ENCODE results near the gene SAMD1. TPM values are rescaled to one million over a fixed set of nuclear protein-coding genes. Genes with fewer than 3 reads are reported as not detected.

SAMD1 gene
- total RNA-seq, 4 donors from 2014 or later, result 23.2 to 61.1 (median 33.2) TPM

- intact Hi-C loops (cut with DNase I; ENCODE audit: low total_unique reads), result no loop called here
- 37 to 45% methylated on average over 6 of the region's 6 CpGs for WGBS, 2 donors
- DNase-seq (ENCODE audit: low spot score in 2 of 2), result no peak
- H3K4me3 ChIP-seq (ENCODE audit: low read depth, poor library complexity, severe bottlenecking), result no peak overlapping the region
- no peak for TF ChIP-seq POLR2A (IDR thresholded peaks at IDR 0.05)
- no peak for TF ChIP-seq CTCF (IDR thresholded peaks at IDR 0.05)
Observed at GRCh38 chr19:14135355-14135754, 44.8 kb upstream of the SAMD1 start.

- no peak overlapping the region for H3K4me3 ChIP-seq (ENCODE audit: low read depth, poor library complexity, severe bottlenecking)
- no peak for DNase-seq (ENCODE audit: low spot score in 2 of 2)
- TF ChIP-seq CTCF (IDR thresholded peaks at IDR 0.05), result no peak
- TF ChIP-seq POLR2A (IDR thresholded peaks at IDR 0.05), result no peak
- 71 to 77% methylated on average over 4 of the region's 4 CpGs for WGBS, 2 donors
- intact Hi-C loops (cut with DNase I; ENCODE audit: low total_unique reads), result no loop called here
Observed at GRCh38 chr19:14127929-14128509, 37.5 kb upstream of the SAMD1 start.

GRCh38 chr19:14127176-14127575 lies 36.6 kb upstream of the SAMD1 start:
- intact Hi-C loops (cut with DNase I; ENCODE audit: low total_unique reads), result no loop called here
- no peak overlapping the region for H3K4me3 ChIP-seq (ENCODE audit: low read depth, poor library complexity, severe bottlenecking)
- DNase-seq (ENCODE audit: low spot score in 2 of 2), result no peak
- WGBS, 2 donors, result 89 to 91% methylated on average over 8 of the region's 8 CpGs
- TF ChIP-seq CTCF (IDR thresholded peaks at IDR 0.05), result no peak
- TF ChIP-seq POLR2A (IDR thresholded peaks at IDR 0.05), result no peak

- 91 to 97% methylated on average over 6 of the region's 6 CpGs for WGBS, 2 donors
- H3K4me3 ChIP-seq (ENCODE audit: low read depth, poor library complexity, severe bottlenecking), result no peak overlapping the region
- TF ChIP-seq POLR2A (IDR thresholded peaks at IDR 0.05), result no peak
- no peak for TF ChIP-seq CTCF (IDR thresholded peaks at IDR 0.05)
- intact Hi-C loops (cut with DNase I; ENCODE audit: low total_unique reads), result no loop called here
- DNase-seq (ENCODE audit: low spot score in 2 of 2), result no peak
Observed at GRCh38 chr19:14122924-14123323, 32.4 kb upstream of the SAMD1 start.

- TF ChIP-seq CTCF (IDR thresholded peaks at IDR 0.05) (no peak), POLR2A (IDR thresholded peaks at IDR 0.05) (no peak)
- intact Hi-C loops (cut with DNase I; ENCODE audit: low total_unique reads), result no loop called here
- WGBS, 2 donors, result 94 to 95% methylated on average over 7 of the region's 7 CpGs
- no peak overlapping the region for H3K4me3 ChIP-seq (ENCODE audit: low read depth, poor library complexity, severe bottlenecking)
- no peak for DNase-seq (ENCODE audit: low spot score in 2 of 2)
Observed at GRCh38 chr19:14120497-14120780, 29.9 kb upstream of the SAMD1 start.

Measured in lower leg skin (tissue), 4 donors.